ENCODE measurements around the gene TOX2.

DNA sequence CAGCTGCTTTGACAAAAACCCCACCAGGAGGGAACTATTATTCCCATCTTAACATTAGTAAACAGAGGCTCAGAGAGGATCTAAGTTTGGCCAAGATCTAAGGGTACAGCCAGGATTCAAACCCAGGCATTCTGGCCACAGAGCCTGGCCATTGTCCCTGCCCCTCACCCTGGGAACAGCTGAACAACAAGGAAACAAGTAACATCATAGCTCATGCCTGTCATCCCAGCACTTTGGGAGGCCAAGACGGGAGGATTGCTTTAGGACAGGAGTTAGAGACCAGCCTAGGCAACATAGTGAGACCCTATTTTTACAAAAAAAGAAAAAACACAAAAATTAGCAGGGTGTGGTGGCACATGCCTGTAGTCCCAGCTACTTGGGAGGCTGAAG, 27.5 kb downstream of the TOX2 start:
- TF ChIP-seq POLR2A (IDR thresholded peaks at IDR 0.05; ENCODE audit: low read depth, low read length) (no peak), POLR2AphosphoS5 (IDR thresholded peaks at IDR 0.05; ENCODE audit: low read depth, low read length) (no peak)

All from GM12892 (cell line).